ENCODE results near the gene ATXN7L3. TPM values are rescaled to one million over a fixed set of nuclear protein-coding genes. Genes with fewer than 3 reads are reported as not detected.
A peak's percentile ranks its signal among the peaks of the same experiment; 100 is the strongest.

The ATXN7L3 gene
- total RNA-seq, 1 experiment from 2014 or later, result 86.7 TPM

- Histone ChIP-seq H3K27ac (ENCODE audit: low read depth, low read length) (peak overlapping the region; percentile 100), H3K79me2 (ENCODE audit: insufficient read depth, low read length) (peaks cover 27% of the 10 kb centered on the region), H4K20me1 (ENCODE audit: insufficient read depth) (no peaks in the 10 kb centered on the region), H3K9me2 (ENCODE audit: insufficient read depth) (no peaks in the 10 kb centered on the region), H3K9me3 (ENCODE audit: control insufficient read depth in 1 of 2, insufficient read depth in 1 of 2, low read depth in 1 of 2, low read length in 2 of 2) (no peaks in the 10 kb centered on the region), H3K27me3 (ENCODE audit: insufficient read depth, low read length) (no peaks in the 10 kb centered on the region), H3K9ac (ENCODE audit: low read length) (peak overlapping the region; percentile 84), H3K4me3 (replicated peaks in 1 of 2; ENCODE audit: low read depth in 1 of 2, low read length in 2 of 2) (peak overlapping the region; percentile 71 to 73), H3K4me1 (ENCODE audit: control insufficient read depth in 1 of 2, insufficient read depth in 2 of 2, low read length in 2 of 2) (peaks cover 28 to 44% of the 10 kb centered on the region in 2 experiments), H3K4me2 (ENCODE audit: low read length) (peak overlapping the region; percentile 90), H2AFZ (ENCODE audit: low read depth, low read length, poor library complexity, severe bottlenecking) (no peak overlapping the region), H3K36me3 (ENCODE audit: control insufficient read depth in 1 of 2, insufficient read depth in 2 of 2, low read length in 2 of 2) (peaks cover 2 to 9% of the 10 kb centered on the region in 2 experiments; a peak in 3 of 4 replicates)
- ChIA-PET POLR2A (interaction anchor here (0.5 to 2.5 kb wide), 11 partner anchors 9 to 124 kb away, joined by 3 to 8 read pairs (median 4); partner anchors contain the start of genes ATXN7L3, GRN, SLC25A39 and TMUB2), RAD21 (ENCODE audit: low non-redundant PET in 1 of 2, low total read pairs in 2 of 2, uncharacterized antibody in 2 of 2, unreplicated experiment in 2 of 2) (no interaction called here), CTCF (interaction anchor here (0.8 to 2.4 kb wide), 8 partner anchors 11 to 124 kb away, joined by 3 to 10 read pairs (median 4); partner anchors contain the start of gene GRN)
- DNase-seq (ENCODE audit: low read depth, low spot score), result no peak
- ATAC-seq, result peak; percentile 17; the same call in 1 of the 2 replicates
- TSS peak; percentile 49 for BruUV-seq (replicated peaks)
- intact Hi-C loops (cut with micrococcal nuclease), result no loop called here
- TF ChIP-seq, protein P1, sequence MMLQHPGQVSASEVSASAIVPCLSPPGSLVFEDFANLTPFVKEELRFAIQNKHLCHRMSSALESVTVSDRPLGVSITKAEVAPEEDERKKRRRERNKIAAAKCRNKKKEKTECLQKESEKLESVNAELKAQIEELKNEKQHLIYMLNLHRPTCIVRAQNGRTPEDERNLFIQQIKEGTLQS (IDR thresholded peaks at IDR 0.05), result no peak
- TF ChIP-seq ELF1 (IDR thresholded peaks at IDR 0.05; ENCODE audit: borderline replicate concordance, low read depth), result no peak
- no peak for TF ChIP-seq FOSL1 (IDR thresholded peaks at IDR 0.05; ENCODE audit: low read depth)
- TF ChIP-seq, protein P2, sequence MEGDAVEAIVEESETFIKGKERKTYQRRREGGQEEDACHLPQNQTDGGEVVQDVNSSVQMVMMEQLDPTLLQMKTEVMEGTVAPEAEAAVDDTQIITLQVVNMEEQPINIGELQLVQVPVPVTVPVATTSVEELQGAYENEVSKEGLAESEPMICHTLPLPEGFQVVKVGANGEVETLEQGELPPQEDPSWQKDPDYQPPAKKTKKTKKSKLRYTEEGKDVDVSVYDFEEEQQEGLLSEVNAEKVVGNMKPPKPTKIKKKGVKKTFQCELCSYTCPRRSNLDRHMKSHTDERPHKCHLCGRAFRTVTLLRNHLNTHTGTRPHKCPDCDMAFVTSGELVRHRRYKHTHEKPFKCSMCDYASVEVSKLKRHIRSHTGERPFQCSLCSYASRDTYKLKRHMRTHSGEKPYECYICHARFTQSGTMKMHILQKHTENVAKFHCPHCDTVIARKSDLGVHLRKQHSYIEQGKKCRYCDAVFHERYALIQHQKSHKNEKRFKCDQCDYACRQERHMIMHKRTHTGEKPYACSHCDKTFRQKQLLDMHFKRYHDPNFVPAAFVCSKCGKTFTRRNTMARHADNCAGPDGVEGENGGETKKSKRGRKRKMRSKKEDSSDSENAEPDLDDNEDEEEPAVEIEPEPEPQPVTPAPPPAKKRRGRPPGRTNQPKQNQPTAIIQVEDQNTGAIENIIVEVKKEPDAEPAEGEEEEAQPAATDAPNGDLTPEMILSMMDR (IDR thresholded peaks at IDR 0.05 in 2 of 3, conservative IDR thresholded peaks at IDR 0.05 in 1 of 3; ENCODE audit: borderline replicate concordance in 1 of 3, insufficient read depth in 1 of 3, low read depth in 2 of 3, low read length in 2 of 3), result no peak
- peak; percentile 60 for TF ChIP-seq POLR2AphosphoS5 (IDR thresholded peaks at IDR 0.05; ENCODE audit: low read depth, low read length)
- TF ChIP-seq, protein P3, sequence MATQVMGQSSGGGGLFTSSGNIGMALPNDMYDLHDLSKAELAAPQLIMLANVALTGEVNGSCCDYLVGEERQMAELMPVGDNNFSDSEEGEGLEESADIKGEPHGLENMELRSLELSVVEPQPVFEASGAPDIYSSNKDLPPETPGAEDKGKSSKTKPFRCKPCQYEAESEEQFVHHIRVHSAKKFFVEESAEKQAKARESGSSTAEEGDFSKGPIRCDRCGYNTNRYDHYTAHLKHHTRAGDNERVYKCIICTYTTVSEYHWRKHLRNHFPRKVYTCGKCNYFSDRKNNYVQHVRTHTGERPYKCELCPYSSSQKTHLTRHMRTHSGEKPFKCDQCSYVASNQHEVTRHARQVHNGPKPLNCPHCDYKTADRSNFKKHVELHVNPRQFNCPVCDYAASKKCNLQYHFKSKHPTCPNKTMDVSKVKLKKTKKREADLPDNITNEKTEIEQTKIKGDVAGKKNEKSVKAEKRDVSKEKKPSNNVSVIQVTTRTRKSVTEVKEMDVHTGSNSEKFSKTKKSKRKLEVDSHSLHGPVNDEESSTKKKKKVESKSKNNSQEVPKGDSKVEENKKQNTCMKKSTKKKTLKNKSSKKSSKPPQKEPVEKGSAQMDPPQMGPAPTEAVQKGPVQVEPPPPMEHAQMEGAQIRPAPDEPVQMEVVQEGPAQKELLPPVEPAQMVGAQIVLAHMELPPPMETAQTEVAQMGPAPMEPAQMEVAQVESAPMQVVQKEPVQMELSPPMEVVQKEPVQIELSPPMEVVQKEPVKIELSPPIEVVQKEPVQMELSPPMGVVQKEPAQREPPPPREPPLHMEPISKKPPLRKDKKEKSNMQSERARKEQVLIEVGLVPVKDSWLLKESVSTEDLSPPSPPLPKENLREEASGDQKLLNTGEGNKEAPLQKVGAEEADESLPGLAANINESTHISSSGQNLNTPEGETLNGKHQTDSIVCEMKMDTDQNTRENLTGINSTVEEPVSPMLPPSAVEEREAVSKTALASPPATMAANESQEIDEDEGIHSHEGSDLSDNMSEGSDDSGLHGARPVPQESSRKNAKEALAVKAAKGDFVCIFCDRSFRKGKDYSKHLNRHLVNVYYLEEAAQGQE (IDR thresholded peaks at IDR 0.05; ENCODE audit: low read depth), result no peak
- no peak for TF ChIP-seq ZFX (IDR thresholded peaks at IDR 0.05)
- peak; percentile 18 for TF ChIP-seq TCF7L2 (IDR thresholded peaks at IDR 0.05; ENCODE audit: borderline replicate concordance, extremely low read depth, insufficient read depth, insufficient read length)
- peak; percentile 20 for TF ChIP-seq POLR2A (IDR thresholded peaks at IDR 0.05; ENCODE audit: borderline replicate concordance, extremely low read depth, insufficient read depth, insufficient read length)
- no peak for TF ChIP-seq ZBTB33 (IDR thresholded peaks at IDR 0.05; ENCODE audit: extremely low read depth, insufficient replicate concordance, low read length)
- no peak for TF ChIP-seq CBX3 (IDR thresholded peaks at IDR 0.05; ENCODE audit: low read depth)
- TF ChIP-seq YY1 (IDR thresholded peaks at IDR 0.05; ENCODE audit: extremely low read depth, insufficient replicate concordance, low read depth, low read length), result no peak
- TF ChIP-seq EZH2 (IDR thresholded peaks at IDR 0.05), result no peak
- no peak for TF ChIP-seq SP1 (IDR thresholded peaks at IDR 0.05; ENCODE audit: low read depth)
- TF ChIP-seq SIN3A (IDR thresholded peaks at IDR 0.05; ENCODE audit: low read depth), result peak; percentile 14; the same call in 1 of the 2 replicates
- TF ChIP-seq JUND (IDR thresholded peaks at IDR 0.05), result no peak
These were observed 21.6 kb upstream of the ATXN7L3 start for GRCh38 chr17:44221084-44221861.
